ENCODE measurements around the gene NOP16. TPM values are rescaled to one million over a fixed set of nuclear protein-coding genes. Genes with fewer than 3 reads are reported as not detected.

NOP16 gene
- total and polyA plus RNA-seq, 2 of the 13 experiments (the other 11 are each of a cell fraction or from before 2014, with no cell fraction given): 43.3 to 48.4 TPM

GRCh38 chr5:176418251-176418650, 29.9 kb upstream of the NOP16 start (continued):
- TF ChIP-seq ELK4 (CRISPR knock-in tag; IDR thresholded peaks at IDR 0.05; ENCODE audit: borderline replicate concordance) (no peak), FOXP1 (IDR thresholded peaks at IDR 0.05) (no peak), FOXP1 (CRISPR knock-in tag; IDR thresholded peaks at IDR 0.05) (peak; percentile 36), SP2 (CRISPR knock-in tag; IDR thresholded peaks at IDR 0.05) (no peak), FOXO1 (CRISPR knock-in tag; IDR thresholded peaks at IDR 0.05) (peak; percentile 67; the same call in 1 of the 2 replicates), ZNF282 (IDR thresholded peaks at IDR 0.05; ENCODE audit: partially characterized antibody) (no peak), RXRB (CRISPR knock-in tag; IDR thresholded peaks at IDR 0.05; ENCODE audit: borderline replicate concordance) (peak; percentile 45; the same call in 1 of the 2 replicates), NPAS2 (CRISPR knock-in tag; IDR thresholded peaks at IDR 0.05; ENCODE audit: borderline replicate concordance) (no peak), EP300 (IDR thresholded peaks at IDR 0.05; ENCODE audit: low read depth in 2 of 2, low read length in 2 of 2) (0 out of 4 replicates have a peak, but pooled peaks of 1 of the 2 experiments have one; percentile 15), EP300 (CRISPR knock-in tag; IDR thresholded peaks at IDR 0.05; ENCODE audit: borderline replicate concordance) (peak; percentile 31; the same call in 1 of the 2 replicates), ZNF672 (CRISPR knock-in tag; IDR thresholded peaks at IDR 0.05) (no peak), JUN (CRISPR knock-in tag; IDR thresholded peaks at IDR 0.05) (peak; percentile 74; the same call in 1 of the 2 replicates), ZMYM3 (CRISPR knock-in tag; IDR thresholded peaks at IDR 0.05) (0 out of 2 replicates have a peak, but pooled peaks have one; percentile 26), HNF4G (IDR thresholded peaks at IDR 0.05; ENCODE audit: borderline replicate concordance, low read depth, low read length) (no peak), HNF4G (CRISPR knock-in tag; IDR thresholded peaks at IDR 0.05; ENCODE audit: borderline replicate concordance, low read depth) (no peak), DDIT3 (CRISPR knock-in tag; IDR thresholded peaks at IDR 0.05) (no peak), HMG20B (CRISPR knock-in tag; conservative IDR thresholded peaks at IDR 0.05) (0 out of 2 replicates have a peak, but pooled peaks have one; percentile 35), SKI (IDR thresholded peaks at IDR 0.05; ENCODE audit: partially characterized antibody) (peak; percentile 95), IKZF4 (CRISPR knock-in tag; IDR thresholded peaks at IDR 0.05; ENCODE audit: borderline replicate concordance, low read depth, not compliant biosample characterization) (no peak), MEF2D (CRISPR knock-in tag; IDR thresholded peaks at IDR 0.05) (0 out of 2 replicates have a peak, but pooled peaks have one; percentile 16), SRSF4 (IDR thresholded peaks at IDR 0.05; ENCODE audit: low read depth, low read length, poor library complexity, severe bottlenecking) (no peak), ETV5 (CRISPR knock-in tag; IDR thresholded peaks at IDR 0.05; ENCODE audit: borderline replicate concordance) (0 out of 2 replicates have a peak, but pooled peaks have one; percentile 22), MED1 (CRISPR knock-in tag; IDR thresholded peaks at IDR 0.05) (peak; percentile 47; the same call in 1 of the 2 replicates), PAX8 (CRISPR knock-in tag; IDR thresholded peaks at IDR 0.05; ENCODE audit: borderline replicate concordance) (no peak), ATF2 (CRISPR knock-in tag; IDR thresholded peaks at IDR 0.05) (peak; percentile 45; the same call in 1 of the 2 replicates)
- TF ChIP-seq, protein P1, sequence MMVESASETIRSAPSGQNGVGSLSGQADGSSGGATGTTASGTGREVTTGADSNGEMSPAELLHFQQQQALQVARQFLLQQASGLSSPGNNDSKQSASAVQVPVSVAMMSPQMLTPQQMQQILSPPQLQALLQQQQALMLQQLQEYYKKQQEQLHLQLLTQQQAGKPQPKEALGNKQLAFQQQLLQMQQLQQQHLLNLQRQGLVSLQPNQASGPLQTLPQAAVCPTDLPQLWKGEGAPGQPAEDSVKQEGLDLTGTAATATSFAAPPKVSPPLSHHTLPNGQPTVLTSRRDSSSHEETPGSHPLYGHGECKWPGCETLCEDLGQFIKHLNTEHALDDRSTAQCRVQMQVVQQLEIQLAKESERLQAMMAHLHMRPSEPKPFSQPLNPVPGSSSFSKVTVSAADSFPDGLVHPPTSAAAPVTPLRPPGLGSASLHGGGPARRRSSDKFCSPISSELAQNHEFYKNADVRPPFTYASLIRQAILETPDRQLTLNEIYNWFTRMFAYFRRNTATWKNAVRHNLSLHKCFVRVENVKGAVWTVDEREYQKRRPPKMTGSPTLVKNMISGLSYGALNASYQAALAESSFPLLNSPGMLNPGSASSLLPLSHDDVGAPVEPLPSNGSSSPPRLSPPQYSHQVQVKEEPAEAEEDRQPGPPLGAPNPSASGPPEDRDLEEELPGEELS (CRISPR knock-in tag; IDR thresholded peaks at IDR 0.05): 0 out of 2 replicates have a peak, but pooled peaks have one; percentile 10
